Tibial nerve (tissue), 4 donors: ENCODE measurements around the gene SOHLH2. TPM values are rescaled to one million over a fixed set of nuclear protein-coding genes. Genes with fewer than 3 reads are reported as not detected.

Source experiments
- DNase-seq, 2 donors: peaks; one replicate each; pipeline ENCODE4 v3.0.0-alpha.2; 2019; ENCODE audit warnings: low spot score in 2 of 2
- H3K27ac ChIP-seq, 4 donors: fragments of 200-600 bp; sonication (generic) in 3 of 4; one replicate each; pipeline ENCODE4 v1.5.1; 2017 to 2019; ENCODE audit warnings: mild to moderate bottlenecking in 1 of 4
- H3K27me3 ChIP-seq, 2 donors: fragments of 200-600 bp; sonication (generic) in 1 of 2; one replicate each; pipeline versions ENCODE4 v1.5.1 to v1.6.0; 2017 to 2019
- H3K36me3 ChIP-seq, 3 donors: fragments of 200-600 bp; sonication (generic); one replicate each; pipeline ENCODE4 v1.5.1; 2018 to 2019
- H3K4me1 ChIP-seq, 4 donors: fragments of 200-600 bp; sonication (generic) in 3 of 4; one replicate each; pipeline ENCODE4 v1.5.1; 2017 to 2019
- H3K4me3 ChIP-seq, 4 donors: fragments of 200-600 bp; sonication (generic) in 3 of 4; one replicate each; pipeline ENCODE4 v1.5.1; 2017 to 2019; ENCODE audit warnings: mild to moderate bottlenecking in 1 of 4, moderate library complexity in 1 of 4
- H3K9me3 ChIP-seq, 4 donors: fragments of 200-600 bp; sonication (generic) in 3 of 4; one replicate each; pipeline ENCODE4 v1.5.1; 2017 to 2019
- CTCF ChIP-seq, 5 experiments: fragments of 200-600 bp in 3 of 5; fragments of 450-650 bp in 2 of 5; sonication (generic) in 3 of 5; IDR thresholded peaks; one replicate each; pipeline ENCODE4 v1.5.1; 2016 to 2019; ENCODE audit warnings: antibody characterized with exemption in 5 of 5, mild to moderate bottlenecking in 3 of 5, moderate library complexity in 2 of 5
- EP300 ChIP-seq, 2 donors: sonication (generic); formaldehyde crosslinking; IDR thresholded peaks; one replicate each; pipeline ENCODE4 v1.6.1; 2017; ENCODE audit warnings: antibody characterized with exemption in 2 of 2, mild to moderate bottlenecking in 1 of 2
- POLR2A ChIP-seq, 2 donors: fragments of 450-650 bp; IDR thresholded peaks; one replicate each; pipeline ENCODE4 v1.6.1; 2017; ENCODE audit warnings: antibody characterized with exemption in 2 of 2, mild to moderate bottlenecking in 2 of 2, moderate library complexity in 2 of 2
- WGBS, 2 donors: methylation state at CpG; one replicate each; pipeline ENCODE4 v1.1.5; 2018; 5-methylcytosine and 5-hydroxymethylcytosine counted together
- total RNA-seq, 4 donors: library from RNA; depleted of rRNA; stranded (reverse); fragments of >200 nt; gene quantifications; one replicate each; pipeline ENCODE4 v1.1.0, GENCODE V29; 2016

SOHLH2 gene
- total RNA-seq, 4 donors from 2014 or later: 0.20 TPM; not detected in 3

GRCh38 chr13:36251526-36251925, 37.2 kb upstream of the SOHLH2 start:
- no peaks in the 10 kb centered on the region for H3K27me3 ChIP-seq
- no peaks in the 10 kb centered on the region for H3K4me1 ChIP-seq
- TF ChIP-seq POLR2A (IDR thresholded peaks at IDR 0.05) (no peak), CTCF (IDR thresholded peaks at IDR 0.05) (no peak), EP300 (IDR thresholded peaks at IDR 0.05) (no peak)
- no peaks in the 10 kb centered on the region for H3K36me3 ChIP-seq
- H3K9me3 ChIP-seq: peaks cover 0 to 3% (median 1%) of the 10 kb centered on the region in 4 donors
- DNase-seq: no peak
- H3K4me3 ChIP-seq: no peak overlapping the region
- H3K27ac ChIP-seq: no peak overlapping the region

GRCh38 chr13:36251017-36251416, 36.7 kb upstream of the SOHLH2 start:
- Histone ChIP-seq H3K27me3 (no peaks in the 10 kb centered on the region), H3K27ac (no peak overlapping the region), H3K4me3 (no peak overlapping the region), H3K9me3 (peaks cover 0 to 4% (median 1%) of the 10 kb centered on the region in 4 donors), H3K4me1 (no peaks in the 10 kb centered on the region), H3K36me3 (no peaks in the 10 kb centered on the region)
- 70 to 83% methylated on average over 4 of the region's 4 CpGs for WGBS, 2 donors
- no peak for DNase-seq
- TF ChIP-seq POLR2A (IDR thresholded peaks at IDR 0.05) (no peak), CTCF (IDR thresholded peaks at IDR 0.05) (no peak), EP300 (IDR thresholded peaks at IDR 0.05) (no peak)

- TF ChIP-seq CTCF (IDR thresholded peaks at IDR 0.05) (no peak), POLR2A (IDR thresholded peaks at IDR 0.05) (no peak), EP300 (IDR thresholded peaks at IDR 0.05) (no peak)
- Histone ChIP-seq H3K27ac (no peak overlapping the region), H3K4me1 (no peaks in the 10 kb centered on the region), H3K36me3 (no peaks in the 10 kb centered on the region), H3K4me3 (no peak overlapping the region), H3K9me3 (peaks cover 0 to 4% (median 1%) of the 10 kb centered on the region in 4 donors), H3K27me3 (no peaks in the 10 kb centered on the region)
- DNase-seq: no peak
Observed at GRCh38 chr13:36248700-36249099, 34.3 kb upstream of the SOHLH2 start.

GRCh38 chr13:36244990-36245389, 30.6 kb upstream of the SOHLH2 start:
- Histone ChIP-seq H3K27me3 (no peaks in the 10 kb centered on the region), H3K9me3 (peaks cover 0 to 4% (median 1%) of the 10 kb centered on the region in 4 donors), H3K4me1 (no peaks in the 10 kb centered on the region), H3K4me3 (no peak overlapping the region), H3K27ac (no peak overlapping the region), H3K36me3 (no peaks in the 10 kb centered on the region)
- DNase-seq: no peak
- TF ChIP-seq CTCF (IDR thresholded peaks at IDR 0.05): no peak
- no peak for TF ChIP-seq POLR2A (IDR thresholded peaks at IDR 0.05)
- 70 to 85% methylated on average over 1 of the region's 1 CpG for WGBS, 2 donors

GRCh38 chr13:36244073-36244472, 29.7 kb upstream of the SOHLH2 start:
- Histone ChIP-seq H3K27me3 (no peaks in the 10 kb centered on the region), H3K36me3 (no peaks in the 10 kb centered on the region), H3K4me3 (no peak overlapping the region), H3K27ac (no peak overlapping the region), H3K4me1 (no peaks in the 10 kb centered on the region), H3K9me3 (peaks cover 0 to 4% (median 1%) of the 10 kb centered on the region in 4 donors)
- 81 to 84% methylated on average over 2 of the region's 2 CpGs for WGBS, 2 donors
- DNase-seq: no peak
- no peak for TF ChIP-seq CTCF (IDR thresholded peaks at IDR 0.05)
- no peak for TF ChIP-seq POLR2A (IDR thresholded peaks at IDR 0.05)
- TF ChIP-seq EP300 (IDR thresholded peaks at IDR 0.05): no peak
